Measurements from ENCODE around the gene CALM1. TPM values are rescaled to one million over a fixed set of nuclear protein-coding genes. Genes with fewer than 3 reads are reported as not detected.

CALM1 gene
- total and polyA plus RNA-seq, 3 donors from 2014 or later, result 379 to 526 (median 428) TPM

- Histone ChIP-seq H3K4me1 (peaks cover 40% of the 10 kb centered on the region), H3K27ac (peak overlapping the region; percentile 99), H3K27me3 (no peaks in the 10 kb centered on the region), H3K4me3 (peak overlapping the region; percentile 74 to 79), H3K9me3 (no peaks in the 10 kb centered on the region), H3K36me3 (ENCODE audit: low read depth, missing control alignments) (no peaks in the 10 kb centered on the region)
- DNase-seq, result peak; percentile 83
- intact Hi-C loops (cut with DNase I; ENCODE audit: low total_unique reads), result no loop called here
- TF ChIP-seq CTCF (IDR thresholded peaks at IDR 0.05) (no peak), POLR2A (IDR thresholded peaks at IDR 0.05) (no peak)
- 0 to 1% methylated on average over 21 to 34 of the region's 34 CpGs for WGBS, 2 donors
Measured at GRCh38 chr14:90382491-90383125, 14.2 kb upstream of the CALM1 start.

- intact Hi-C loops (cut with DNase I; ENCODE audit: low total_unique reads), result no loop called here
- TF ChIP-seq CTCF (IDR thresholded peaks at IDR 0.05), result no peak
- peak; percentile 72 for TF ChIP-seq POLR2A (IDR thresholded peaks at IDR 0.05)
- H3K4me3 ChIP-seq, result peak overlapping the region; percentile 74 to 79
- no peaks in the 10 kb centered on the region for H3K9me3 ChIP-seq
- DNase-seq, result peak; percentile 100
- H3K4me1 ChIP-seq, result peaks cover 45% of the 10 kb centered on the region
- 0 to 1% methylated on average over 25 to 58 of the region's 62 CpGs for WGBS, 2 donors
- no peaks in the 10 kb centered on the region for H3K27me3 ChIP-seq
- H3K27ac ChIP-seq, result peak overlapping the region; percentile 99
- H3K36me3 ChIP-seq (ENCODE audit: low read depth, missing control alignments), result no peaks in the 10 kb centered on the region
Measured at GRCh38 chr14:90383126-90383730, 13.6 kb upstream of the CALM1 start.

GRCh38 chr14:90383731-90384542, 12.9 kb upstream of the CALM1 start:
- H3K4me3 ChIP-seq, result peak overlapping the region; percentile 68 to 74
- H3K27ac ChIP-seq, result peak overlapping the region; percentile 99
- peak; percentile 75 for DNase-seq
- no peaks in the 10 kb centered on the region for H3K9me3 ChIP-seq
- no peaks in the 10 kb centered on the region for H3K36me3 ChIP-seq (ENCODE audit: low read depth, missing control alignments)
- 1% methylated on average over 19 to 37 of the region's 37 CpGs for WGBS, 2 donors
- intact Hi-C loops (cut with DNase I; ENCODE audit: low total_unique reads), result no loop called here
- TF ChIP-seq CTCF (IDR thresholded peaks at IDR 0.05) (no peak), POLR2A (IDR thresholded peaks at IDR 0.05) (no peak)
- H3K27me3 ChIP-seq, result no peaks in the 10 kb centered on the region
- peaks cover 47% of the 10 kb centered on the region for H3K4me1 ChIP-seq

GRCh38 chr14:90384543-90384911, 12.3 kb upstream of the CALM1 start:
- intact Hi-C loops (cut with DNase I; ENCODE audit: low total_unique reads), result no loop called here
- WGBS, 2 donors, result 35 to 41% methylated on average over 3 of the region's 3 CpGs
- peaks cover 47% of the 10 kb centered on the region for H3K4me1 ChIP-seq
- no peaks in the 10 kb centered on the region for H3K36me3 ChIP-seq (ENCODE audit: low read depth, missing control alignments)
- H3K9me3 ChIP-seq, result no peaks in the 10 kb centered on the region
- H3K27me3 ChIP-seq, result no peaks in the 10 kb centered on the region
- peak overlapping the region; percentile 68 to 74 for H3K4me3 ChIP-seq
- no peak for TF ChIP-seq POLR2A (IDR thresholded peaks at IDR 0.05)
- TF ChIP-seq CTCF (IDR thresholded peaks at IDR 0.05), result no peak
- peak overlapping the region; percentile 99 for H3K27ac ChIP-seq
- DNase-seq, result no peak

All from testis (tissue), 3 donors.